Neural progenitor cell (in vitro differentiated cells): ENCODE measurements around the gene PRDX2. TPM values are rescaled to one million over a fixed set of nuclear protein-coding genes. Genes with fewer than 3 reads are reported as not detected.
A peak's percentile ranks its signal among the peaks of the same experiment; 100 is the strongest.

Experiments
- DNase-seq: peaks from one replicate; pipeline ENCODE4 v3.0.0-alpha.2; 2016; ENCODE audit warnings: low spot score
- H2AFZ ChIP-seq: fragments of 200-600 bp; sonication (generic); replicated peaks from 2 replicates; pipeline ENCODE4 v1.6.1; 2016; ENCODE audit warnings: antibody characterized with exemption
- H3F3A ChIP-seq: fragments of 200-600 bp; sonication (generic); 2 replicates; pipeline ENCODE4 v1.6.1; 2016; ENCODE audit warnings: antibody characterized with exemption, low read depth
- H3K27ac ChIP-seq: fragments of 200-600 bp; sonication (generic); 2 replicates; pipeline ENCODE4 v1.5.1; 2016; ENCODE audit warnings: mild to moderate bottlenecking
- H3K27me3 ChIP-seq: fragments of 200-600 bp; sonication (generic); 2 replicates; pipeline ENCODE4 v1.6.1; 2016; ENCODE audit warnings: mild to moderate bottlenecking, moderate library complexity
- H3K36me3 ChIP-seq: fragments of 200-600 bp; sonication (generic); 2 replicates; pipeline ENCODE4 v1.5.1; 2016
- H3K4me1 ChIP-seq: fragments of 200-600 bp; sonication (generic); 2 replicates; pipeline ENCODE4 v1.6.1; 2016; ENCODE audit warnings: mixed run types
- H3K4me2 ChIP-seq: fragments of 200-600 bp; sonication (generic); 2 replicates; pipeline ENCODE4 v1.6.1; 2016
- H3K4me3 ChIP-seq: fragments of 200-600 bp; sonication (generic); 2 replicates; pipeline ENCODE4 v1.5.1; 2016
- H3K79me2 ChIP-seq: fragments of 200-600 bp; sonication (generic); 2 replicates; pipeline ENCODE4 v1.6.1; 2016; ENCODE audit warnings: low read depth
- H3K9ac ChIP-seq: fragments of 200-600 bp; sonication (generic); 2 replicates; pipeline ENCODE4 v1.6.1; 2016
- H3K9me3 ChIP-seq: fragments of 200-600 bp; sonication (generic); 2 replicates; pipeline ENCODE4 v1.5.1; 2016; ENCODE audit warnings: low read depth
- H4K20me1 ChIP-seq: fragments of 200-600 bp; sonication (generic); 2 replicates; pipeline ENCODE4 v1.6.1; 2016; ENCODE audit warnings: low read depth
- H3K27ac Mint-ChIP-seq: 3 replicates; pipeline ENCODE4 v1.8.0; 2021; ENCODE audit warnings: mixed read lengths
- H3K27me3 Mint-ChIP-seq: 2 replicates; pipeline ENCODE4 v1.8.0; 2022; ENCODE audit warnings: low read depth, mild to moderate bottlenecking, inconsistent platforms, moderate library complexity, mixed read lengths; ENCODE audit not compliant: insufficient read depth
- H3K36me3 Mint-ChIP-seq: 3 replicates; pipeline ENCODE4 v1.8.0; 2021; ENCODE audit warnings: mixed read lengths
- H3K4me1 Mint-ChIP-seq: 3 replicates; pipeline ENCODE4 v1.8.0; 2021; ENCODE audit warnings: mixed read lengths
- H3K4me3 Mint-ChIP-seq: 3 replicates; pipeline ENCODE4 v1.8.0; 2021; ENCODE audit warnings: mild to moderate bottlenecking, moderate library complexity, mixed read lengths
- H3K9me3 Mint-ChIP-seq: 3 replicates; pipeline ENCODE4 v1.8.0; 2020; ENCODE audit warnings: mixed read lengths
- EZH2 ChIP-seq: fragments of 200-600 bp; sonication (generic); IDR thresholded peaks from 2 replicates; pipeline ENCODE4 v1.6.1; 2017; ENCODE audit warnings: antibody characterized with exemption, mild to moderate bottlenecking, moderate library complexity
- EZH2phosphoT487 ChIP-seq: fragments of 200-600 bp; sonication (generic); IDR thresholded peaks from 2 replicates; pipeline ENCODE4 v1.6.1; 2017; ENCODE audit warnings: antibody characterized with exemption
- total RNA-seq: library from RNA; depleted of rRNA; stranded (reverse); fragments of >200 nt; gene quantifications from 2 replicates; pipeline ENCODE4 v1.2.3, GENCODE V29; 2015; ENCODE audit warnings: low replicate concordance
- TF ChIP-seq, protein P1 (sequence below): fragments of 200-600 bp; sonication (generic); IDR thresholded peaks from 2 replicates; pipeline ENCODE4 v1.5.1; 2017; ENCODE audit warnings: antibody characterized with exemption, mild to moderate bottlenecking

PRDX2 gene
- total RNA-seq, 1 donor from 2014 or later = 463 TPM

DNA sequence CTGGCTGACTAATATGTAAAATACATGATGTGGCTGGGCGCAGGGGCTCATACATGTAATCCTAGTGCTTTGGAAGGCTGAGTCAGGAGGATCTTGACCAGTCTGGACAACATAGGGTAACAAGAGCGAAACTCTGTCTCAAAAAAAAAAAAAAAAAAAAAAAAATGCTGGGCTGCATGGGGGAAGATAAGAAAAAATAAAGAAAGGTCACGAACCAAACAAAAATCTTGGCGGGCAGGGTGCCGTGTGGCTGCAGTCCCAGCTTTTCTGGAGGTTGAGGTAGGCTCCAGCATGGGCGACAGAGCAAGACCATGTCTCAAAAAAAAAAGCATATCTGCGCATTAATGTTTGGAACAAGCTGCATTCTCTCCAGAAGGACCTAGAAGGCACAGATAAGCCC is 13.5 kb upstream of the PRDX2 start:
- peaks cover 6% of the 10 kb centered on the region for H3K27me3 Mint-ChIP-seq
- peaks cover 8% of the 10 kb centered on the region for H3K36me3 Mint-ChIP-seq
- Histone ChIP-seq H3K4me2 (no peak overlapping the region), H3K27me3 (no peaks in the 10 kb centered on the region), H2AFZ (no peak overlapping the region), H4K20me1 (no peaks in the 10 kb centered on the region), H3F3A (no peaks in the 10 kb centered on the region), H3K36me3 (no peaks in the 10 kb centered on the region), H3K9me3 (no peaks in the 10 kb centered on the region), H3K4me1 (no peaks in the 10 kb centered on the region), H3K4me3 (no peak overlapping the region), H3K27ac (no peak overlapping the region), H3K79me2 (no peaks in the 10 kb centered on the region), H3K9ac (no peak overlapping the region)
- H3K9me3 Mint-ChIP-seq = no peaks in the 10 kb centered on the region
- no peak overlapping the region for H3K4me3 Mint-ChIP-seq
- no peak for TF ChIP-seq EZH2
- TF ChIP-seq EZH2phosphoT487 = no peak
- TF ChIP-seq, protein P1, sequence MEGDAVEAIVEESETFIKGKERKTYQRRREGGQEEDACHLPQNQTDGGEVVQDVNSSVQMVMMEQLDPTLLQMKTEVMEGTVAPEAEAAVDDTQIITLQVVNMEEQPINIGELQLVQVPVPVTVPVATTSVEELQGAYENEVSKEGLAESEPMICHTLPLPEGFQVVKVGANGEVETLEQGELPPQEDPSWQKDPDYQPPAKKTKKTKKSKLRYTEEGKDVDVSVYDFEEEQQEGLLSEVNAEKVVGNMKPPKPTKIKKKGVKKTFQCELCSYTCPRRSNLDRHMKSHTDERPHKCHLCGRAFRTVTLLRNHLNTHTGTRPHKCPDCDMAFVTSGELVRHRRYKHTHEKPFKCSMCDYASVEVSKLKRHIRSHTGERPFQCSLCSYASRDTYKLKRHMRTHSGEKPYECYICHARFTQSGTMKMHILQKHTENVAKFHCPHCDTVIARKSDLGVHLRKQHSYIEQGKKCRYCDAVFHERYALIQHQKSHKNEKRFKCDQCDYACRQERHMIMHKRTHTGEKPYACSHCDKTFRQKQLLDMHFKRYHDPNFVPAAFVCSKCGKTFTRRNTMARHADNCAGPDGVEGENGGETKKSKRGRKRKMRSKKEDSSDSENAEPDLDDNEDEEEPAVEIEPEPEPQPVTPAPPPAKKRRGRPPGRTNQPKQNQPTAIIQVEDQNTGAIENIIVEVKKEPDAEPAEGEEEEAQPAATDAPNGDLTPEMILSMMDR = no peak
- H3K27ac Mint-ChIP-seq = no peak overlapping the region
- no peak for DNase-seq
- no peaks in the 10 kb centered on the region for H3K4me1 Mint-ChIP-seq

DNA sequence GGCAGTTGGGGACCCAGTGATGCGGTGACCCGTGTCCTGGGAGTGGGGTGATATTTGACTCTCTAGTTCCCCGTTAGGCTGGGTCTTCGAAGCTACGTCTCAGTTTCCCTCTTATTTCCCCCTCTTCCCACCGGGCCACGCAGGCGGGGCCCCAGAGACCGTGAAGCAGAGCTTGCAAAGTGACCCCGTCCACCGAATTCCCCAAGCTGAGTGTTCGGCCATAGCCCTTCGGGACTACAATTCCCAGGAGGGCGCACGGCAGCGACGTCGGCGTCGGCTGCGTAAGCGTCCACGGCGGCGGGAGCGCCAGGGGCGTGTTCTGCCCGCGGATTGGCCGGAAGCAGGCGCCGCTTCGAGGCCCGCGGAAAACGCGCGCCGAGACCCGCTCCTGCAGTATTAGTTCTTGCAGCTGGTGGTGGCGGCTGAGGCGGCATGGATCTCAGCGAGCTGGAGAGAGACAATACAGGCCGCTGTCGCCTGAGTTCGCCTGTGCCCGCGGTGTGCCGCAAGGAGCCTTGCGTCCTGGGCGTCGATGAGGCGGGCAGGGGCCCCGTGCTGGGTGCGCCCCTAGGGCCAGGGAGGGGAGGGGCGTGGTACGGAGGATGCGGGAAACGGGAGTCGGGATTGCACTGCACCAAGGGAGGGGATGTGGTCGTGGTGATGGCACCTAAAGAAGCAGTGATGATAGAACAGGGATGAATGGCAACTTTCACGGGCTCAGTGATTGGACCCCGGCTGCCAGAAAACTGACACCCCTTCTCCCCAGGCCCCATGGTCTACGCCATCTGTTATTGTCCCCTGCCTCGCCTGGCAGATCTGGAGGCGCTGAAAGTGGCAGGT is 4.9 kb upstream of the PRDX2 start, which contains the start of gene RNASEH2A:
Gene RNASEH2A, plus strand, starts transcription at position 343 of the 840 bp plus-strand sequence. Its CDS starts 90 bp downstream, at position 433.
- no peaks in the 10 kb centered on the region for H3K9me3 Mint-ChIP-seq
- peaks cover 12% of the 10 kb centered on the region for H3K36me3 Mint-ChIP-seq
- peak within 1 kb of the TSS; percentile 95 for H3K4me3 Mint-ChIP-seq
- TF ChIP-seq EZH2phosphoT487 = no peak
- TF ChIP-seq, protein P1 = peak; percentile 7
- TF ChIP-seq EZH2 = no peak
- peaks cover 26% of the 10 kb centered on the region for H3K4me1 Mint-ChIP-seq
- no peaks in the 10 kb centered on the region for H3K9me3 ChIP-seq
- peaks cover 12% of the 10 kb centered on the region for H3K27me3 ChIP-seq
- H3K79me2 ChIP-seq = peaks cover 16% of the 10 kb centered on the region
- peaks cover 6% of the 10 kb centered on the region for H3K4me1 ChIP-seq
- peak within 1 kb of the TSS; percentile 99 for H3K27ac Mint-ChIP-seq
- peak within 1 kb of the TSS; percentile 95 for H3K4me2 ChIP-seq
- peaks cover 10% of the 10 kb centered on the region for H3F3A ChIP-seq
- no peaks in the 10 kb centered on the region for H3K36me3 ChIP-seq
- DNase-seq = peak; percentile 97
- no peak within 1 kb of the TSS for H3K27ac ChIP-seq
- H3K4me3 ChIP-seq = peak within 1 kb of the TSS; percentile 74
- H2AFZ ChIP-seq = peak within 1 kb of the TSS; percentile 94
- peaks cover 8% of the 10 kb centered on the region for H3K27me3 Mint-ChIP-seq
- H3K9ac ChIP-seq = peak within 1 kb of the TSS; percentile 32
- H4K20me1 ChIP-seq = no peaks in the 10 kb centered on the region

DNA sequence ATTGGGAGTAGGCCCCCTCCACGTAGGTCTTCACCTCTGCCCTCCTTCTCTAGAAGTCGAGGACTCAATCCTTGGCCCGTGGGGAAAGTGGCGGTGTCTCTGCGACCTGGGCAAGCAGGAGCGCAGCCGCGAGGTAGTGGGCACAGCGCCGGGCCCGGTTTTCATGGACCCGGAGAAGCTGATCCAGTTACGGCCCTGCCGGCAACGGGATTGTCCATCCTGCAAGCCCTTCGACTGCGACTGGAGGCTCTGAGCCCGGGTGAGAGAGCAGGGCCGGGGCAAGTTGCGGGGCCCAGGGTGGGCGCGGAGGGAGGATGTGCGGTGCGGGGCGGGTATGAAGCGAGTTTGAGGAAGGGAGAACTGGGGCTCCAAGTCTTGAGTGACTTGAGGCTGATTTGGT is 2.5 kb upstream of the PRDX2 start:
- no peak for DNase-seq
- no peak overlapping the region for H3K27ac ChIP-seq
- H4K20me1 ChIP-seq = peaks cover 12% of the 10 kb centered on the region
- Mint-ChIP-seq H3K36me3 (peaks cover 9% of the 10 kb centered on the region), H3K27ac (no peak overlapping the region), H3K4me3 (peak overlapping the region; percentile 43), H3K9me3 (no peaks in the 10 kb centered on the region), H3K4me1 (peaks cover 32% of the 10 kb centered on the region), H3K27me3 (peaks cover 6% of the 10 kb centered on the region)
- no peaks in the 10 kb centered on the region for H3K9me3 ChIP-seq
- H2AFZ ChIP-seq = no peak overlapping the region
- peaks cover 39% of the 10 kb centered on the region for H3K79me2 ChIP-seq
- H3K4me3 ChIP-seq = no peak overlapping the region
- H3K4me2 ChIP-seq = no peak overlapping the region
- TF ChIP-seq, protein P1 = no peak
- TF ChIP-seq EZH2 = no peak
- TF ChIP-seq EZH2phosphoT487 = no peak
- H3K9ac ChIP-seq = no peak overlapping the region
- H3F3A ChIP-seq = peaks cover 16% of the 10 kb centered on the region
- H3K27me3 ChIP-seq = peaks cover 12% of the 10 kb centered on the region
- peaks cover 11% of the 10 kb centered on the region for H3K4me1 ChIP-seq
- H3K36me3 ChIP-seq = no peaks in the 10 kb centered on the region
